Gastroesophageal sphincter (tissue), 4 donors: Measurements from ENCODE around the gene PLAA. TPM values are rescaled to one million over a fixed set of nuclear protein-coding genes. Genes with fewer than 3 reads are reported as not detected.

ENCODE experiments used
- ATAC-seq: fragments of 150-250 bp; one replicate; pipeline ENCODE4 v1.9.1; 2016; ENCODE audit warnings: mild to moderate bottlenecking, moderate library complexity
- H3K27ac ChIP-seq, 4 donors: fragments of 200-600 bp; sonication (generic) in 3 of 4; 1 replicate in 3 of 4; 2 replicates in 1 of 4; pipeline ENCODE4 v1.5.1; 2016 to 2019
- H3K27me3 ChIP-seq: fragments of 200-600 bp; sonication (generic); one replicate; pipeline ENCODE4 v1.5.1; 2019
- H3K36me3 ChIP-seq, 2 donors: fragments of 200-600 bp; sonication (generic); one replicate each; pipeline ENCODE4 v1.5.1; 2019; ENCODE audit warnings: control low read depth in 1 of 2
- H3K4me1 ChIP-seq, 3 donors: fragments of 200-600 bp; sonication (generic); 1 replicate in 2 of 3; 2 replicates in 1 of 3; pipeline ENCODE4 v1.5.1; 2016 to 2019; ENCODE audit warnings: control low read depth in 2 of 3
- H3K4me3 ChIP-seq, 2 donors: fragments of 200-600 bp; sonication (generic); one replicate each; pipeline ENCODE4 v1.5.1; 2019; ENCODE audit warnings: mild to moderate bottlenecking in 1 of 2, moderate library complexity in 1 of 2
- H3K9me3 ChIP-seq, 3 donors: fragments of 200-600 bp; sonication (generic); one replicate each; pipeline ENCODE4 v1.5.1; 2017 to 2019; ENCODE audit warnings: control low read depth in 2 of 3
- EP300 ChIP-seq: sonication (generic); formaldehyde crosslinking; IDR thresholded peaks from one replicate; pipeline ENCODE4 v1.6.1; 2017; ENCODE audit warnings: antibody characterized with exemption, mild to moderate bottlenecking
- POLR2A ChIP-seq, 2 donors: fragments of 450-650 bp; IDR thresholded peaks; one replicate each; pipeline ENCODE4 v1.6.1; 2017; ENCODE audit warnings: antibody characterized with exemption in 2 of 2, mild to moderate bottlenecking in 2 of 2, moderate library complexity in 1 of 2
- POLR2AphosphoS5 ChIP-seq: sonication (generic); formaldehyde crosslinking; IDR thresholded peaks from one replicate; pipeline ENCODE4 v1.6.1; 2017; ENCODE audit warnings: antibody characterized with exemption
- WGBS, 2 donors: methylation state at CpG; one replicate each; pipeline ENCODE4 v1.1.5; 2018; ENCODE audit warnings: low coverage in 1 of 2; 5-methylcytosine and 5-hydroxymethylcytosine counted together
- total RNA-seq, 4 donors: library from RNA; depleted of rRNA; stranded (reverse); fragments of >200 nt; gene quantifications; one replicate each; pipeline ENCODE4 v1.1.0, GENCODE V29; 2016
- TF ChIP-seq, protein P1 (sequence below), 4 experiments: fragments of 200-600 bp in 2 of 4; fragments of 450-650 bp in 2 of 4; sonication (generic) in 1 of 4; IDR thresholded peaks; one replicate each; pipeline ENCODE4 v1.5.1; 2017 to 2019; ENCODE audit warnings: antibody characterized with exemption in 4 of 4, mild to moderate bottlenecking in 2 of 4, moderate library complexity in 2 of 4

The PLAA gene
- total RNA-seq, 4 donors from 2014 or later: 24.7 to 35.0 (median 32.7) TPM

DNA sequence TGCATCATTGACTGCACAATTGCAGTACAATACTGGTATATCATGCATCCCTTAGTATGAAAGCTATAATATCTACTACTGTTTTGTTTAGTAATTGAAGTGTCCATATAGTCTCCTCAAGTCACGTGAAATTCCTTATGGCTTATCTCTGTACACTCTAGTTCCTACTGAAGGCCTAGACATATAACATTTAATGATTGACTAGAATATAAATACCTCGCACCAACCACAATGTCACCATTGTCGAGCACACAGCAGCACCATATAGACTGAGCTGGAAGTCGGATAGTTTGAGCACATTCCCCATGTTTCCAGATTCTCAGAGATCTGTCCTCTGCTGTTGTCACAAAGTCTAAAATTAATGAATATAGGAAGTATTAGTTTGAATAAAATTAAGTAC is 21.4 kb downstream of the PLAA start:
- Histone ChIP-seq H3K27me3 (no peaks in the 10 kb centered on the region), H3K4me3 (no peak overlapping the region), H3K36me3 (peaks cover 10 to 93% of the 10 kb centered on the region in 2 donors), H3K4me1 (peaks cover 0 to 5% (median 0%) of the 10 kb centered on the region in 3 donors), H3K9me3 (no peaks in the 10 kb centered on the region), H3K27ac (no peak overlapping the region)
- 77 to 92% methylated on average over 3 to 4 of the region's 4 CpGs for WGBS, 2 donors
- no peak for ATAC-seq
- TF ChIP-seq POLR2A (IDR thresholded peaks at IDR 0.05) (no peak), POLR2AphosphoS5 (no peak), EP300 (no peak)
- TF ChIP-seq, protein P1, sequence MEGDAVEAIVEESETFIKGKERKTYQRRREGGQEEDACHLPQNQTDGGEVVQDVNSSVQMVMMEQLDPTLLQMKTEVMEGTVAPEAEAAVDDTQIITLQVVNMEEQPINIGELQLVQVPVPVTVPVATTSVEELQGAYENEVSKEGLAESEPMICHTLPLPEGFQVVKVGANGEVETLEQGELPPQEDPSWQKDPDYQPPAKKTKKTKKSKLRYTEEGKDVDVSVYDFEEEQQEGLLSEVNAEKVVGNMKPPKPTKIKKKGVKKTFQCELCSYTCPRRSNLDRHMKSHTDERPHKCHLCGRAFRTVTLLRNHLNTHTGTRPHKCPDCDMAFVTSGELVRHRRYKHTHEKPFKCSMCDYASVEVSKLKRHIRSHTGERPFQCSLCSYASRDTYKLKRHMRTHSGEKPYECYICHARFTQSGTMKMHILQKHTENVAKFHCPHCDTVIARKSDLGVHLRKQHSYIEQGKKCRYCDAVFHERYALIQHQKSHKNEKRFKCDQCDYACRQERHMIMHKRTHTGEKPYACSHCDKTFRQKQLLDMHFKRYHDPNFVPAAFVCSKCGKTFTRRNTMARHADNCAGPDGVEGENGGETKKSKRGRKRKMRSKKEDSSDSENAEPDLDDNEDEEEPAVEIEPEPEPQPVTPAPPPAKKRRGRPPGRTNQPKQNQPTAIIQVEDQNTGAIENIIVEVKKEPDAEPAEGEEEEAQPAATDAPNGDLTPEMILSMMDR (IDR thresholded peaks at IDR 0.05): no peak

- Histone ChIP-seq H3K27me3 (no peaks in the 10 kb centered on the region), H3K4me1 (no peaks in the 10 kb centered on the region), H3K4me3 (no peak overlapping the region), H3K36me3 (peaks cover 5 to 98% of the 10 kb centered on the region in 2 donors), H3K27ac (no peak overlapping the region), H3K9me3 (no peaks in the 10 kb centered on the region)
- no peak for ATAC-seq
- TF ChIP-seq, protein P1 (IDR thresholded peaks at IDR 0.05): no peak
- TF ChIP-seq EP300 (no peak), POLR2A (IDR thresholded peaks at IDR 0.05) (no peak), POLR2AphosphoS5 (no peak)
- 33 to 36% methylated on average over 1 of the region's 1 CpG for WGBS, 2 donors
Measured at GRCh38 chr9:26919698-26920097, 27.3 kb downstream of the PLAA start.

GRCh38 chr9:26913138-26913668 is 33.8 kb downstream of the PLAA start:
- no peak for TF ChIP-seq EP300
- TF ChIP-seq, protein P1 (IDR thresholded peaks at IDR 0.05): no peak
- no peak for TF ChIP-seq POLR2AphosphoS5
- TF ChIP-seq POLR2A (IDR thresholded peaks at IDR 0.05): no peak
- WGBS, 2 donors: 93% methylated on average over 2 of the region's 2 CpGs; no CpG with 5 or more reads in 1 of the 2 donors
- H3K4me1 ChIP-seq: no peaks in the 10 kb centered on the region
- H3K27ac ChIP-seq: no peak overlapping the region
- peaks cover 0 to 80% of the 10 kb centered on the region in 2 donors for H3K36me3 ChIP-seq
- no peaks in the 10 kb centered on the region for H3K9me3 ChIP-seq
- no peak overlapping the region for H3K4me3 ChIP-seq
- no peaks in the 10 kb centered on the region for H3K27me3 ChIP-seq
- no peak for ATAC-seq

GRCh38 chr9:26904671-26905070 is 42.4 kb downstream of the PLAA start:
- peaks cover 7 to 57% of the 10 kb centered on the region in 2 donors for H3K36me3 ChIP-seq
- TF ChIP-seq POLR2AphosphoS5: no peak
- TF ChIP-seq EP300: no peak
- TF ChIP-seq, protein P1 (IDR thresholded peaks at IDR 0.05): no peak
- no peak for TF ChIP-seq POLR2A (IDR thresholded peaks at IDR 0.05)
- no peak for ATAC-seq
- H3K9me3 ChIP-seq: no peaks in the 10 kb centered on the region
- no peaks in the 10 kb centered on the region for H3K4me1 ChIP-seq
- H3K27me3 ChIP-seq: no peaks in the 10 kb centered on the region
- no peak overlapping the region for H3K4me3 ChIP-seq
- 59 to 67% methylated on average over 1 of the region's 1 CpG for WGBS, 2 donors
- H3K27ac ChIP-seq: no peak overlapping the region

DNA sequence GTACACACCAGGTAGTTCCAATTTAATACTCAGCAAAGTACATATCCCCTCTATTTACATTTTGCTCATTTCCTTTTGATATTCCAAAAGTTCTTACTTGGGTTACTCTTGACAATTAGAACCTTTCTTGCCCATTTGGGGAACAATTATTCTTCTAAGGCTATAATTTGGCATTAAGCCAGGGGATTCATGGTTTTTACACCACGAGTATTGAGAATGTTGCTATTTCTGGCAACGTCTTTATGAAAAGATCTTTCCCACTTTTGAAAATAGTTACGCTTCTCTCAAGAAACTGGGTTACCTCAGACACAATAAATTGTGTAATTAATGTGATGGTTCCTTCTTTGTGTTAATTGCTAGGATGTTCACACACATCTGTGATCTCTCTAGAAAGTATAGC is 43.0 kb downstream of the PLAA start:
- 46 to 60% methylated on average over 3 of the region's 3 CpGs for WGBS, 2 donors
- H3K27ac ChIP-seq: no peak overlapping the region

More for the DNA sequence above, 43.0 kb downstream of the PLAA start:
- peaks cover 7 to 52% of the 10 kb centered on the region in 2 donors for H3K36me3 ChIP-seq
- H3K4me1 ChIP-seq: no peaks in the 10 kb centered on the region
- H3K27me3 ChIP-seq: no peaks in the 10 kb centered on the region
- no peak overlapping the region for H3K4me3 ChIP-seq
- H3K9me3 ChIP-seq: no peaks in the 10 kb centered on the region
- no peak for ATAC-seq
- TF ChIP-seq POLR2A (IDR thresholded peaks at IDR 0.05): no peak
- TF ChIP-seq, protein P1 (IDR thresholded peaks at IDR 0.05): no peak
- no peak for TF ChIP-seq EP300
- no peak for TF ChIP-seq POLR2AphosphoS5
